ENCODE measurements around the gene GNG8. TPM values are rescaled to one million over a fixed set of nuclear protein-coding genes. Genes with fewer than 3 reads are reported as not detected.

GNG8 gene
- total and polyA plus RNA-seq, 9 of the 15 experiments (the other 6 are each of a cell fraction or from before 2014, with no cell fraction given) = 1.3 TPM; not detected in 8

- Histone ChIP-seq H3K79me2 (ENCODE audit: control insufficient read depth, insufficient read depth, low read length) (no peaks in the 10 kb centered on the region), H2AFZ (ENCODE audit: low read depth, low read length) (no peak overlapping the region), H3K9ac (ENCODE audit: insufficient read depth in 1 of 2, low read depth in 2 of 2, low read length in 2 of 2) (peak overlapping the region in 1 of 2 experiments; percentile 48; a peak in 2 of 4 replicates), H3K27me3 (ENCODE audit: control insufficient read depth in 2 of 2, insufficient read depth in 2 of 2, low read length in 2 of 2) (no peaks in the 10 kb centered on the region), H3K4me2 (ENCODE audit: insufficient read depth, low read length) (no peak overlapping the region), H3K9me1 (ENCODE audit: control insufficient read depth, insufficient read depth, low read length) (no peaks in the 10 kb centered on the region), H3K9me3 (replicated peaks; ENCODE audit: control insufficient read depth, insufficient read depth, low read depth, low read length) (no peaks in the 10 kb centered on the region), H4K20me1 (replicated peaks; ENCODE audit: control insufficient read depth, insufficient read depth, low read length) (0 out of 2 replicates have a peak, but pooled peaks cover 12% of the 10 kb centered on the region), H3K27ac (ENCODE audit: extremely low read depth, low read depth, low read length) (no peak overlapping the region), H3K4me3 (no peak overlapping the region), H3K36me3 (ENCODE audit: control insufficient read depth, insufficient read depth, low read length) (peaks cover 45% of the 10 kb centered on the region; the same call in 2 of the 3 replicates), H3K4me1 (replicated peaks in 1 of 2; ENCODE audit: control insufficient read depth in 2 of 2, insufficient read depth in 2 of 2, low read length in 2 of 2) (peaks cover 0 to 10% of the 10 kb centered on the region in 2 experiments; a peak in 1 of 5 replicates)
- no TSS peak for BruUV-seq (replicated peaks)
- ATAC-seq = peak; percentile 47
- 64% methylated on average over 16 of the region's 17 CpGs for WGBS (ENCODE audit: insufficient coverage, low coverage, missing lambda C conversion rate)
- ChIA-PET POLR2A (interaction anchor here (2.3 to 2.9 kb wide), 3 partner anchors 9 to 51 kb away, joined by 8 to 30 read pairs (median 10); partner anchors contain the start of genes CALM3 and DACT3), CTCF (ENCODE audit: low intra/inter-chr PET ratio) (no interaction called here)
- in situ Hi-C loops (cut with MboI) = loop anchor here (5.0 kb wide), 1 partner anchor 51 kb away; the partner anchor contains the start of gene DACT3
- FAIRE-seq = no peak
- TF ChIP-seq STAT5A (IDR thresholded peaks at IDR 0.05; ENCODE audit: borderline replicate concordance, low read length) (no peak), EGR1 (conservative IDR thresholded peaks at IDR 0.05) (no peak), POLR2AphosphoS2 (IDR thresholded peaks at IDR 0.05; ENCODE audit: low read length) (peak; percentile 85; the same call in 1 of the 2 replicates), ZBTB1 (CRISPR knock-in tag; IDR thresholded peaks at IDR 0.05; ENCODE audit: borderline replicate concordance, low read depth) (0 out of 2 replicates have a peak, but pooled peaks have one; percentile 29), POLR2AphosphoS5 (IDR thresholded peaks at IDR 0.05; ENCODE audit: control insufficient read depth, insufficient read depth, low read depth, low read length) (peak; percentile 34; the same call in 1 of the 2 replicates), ZNF121 (CRISPR knock-in tag; conservative IDR thresholded peaks at IDR 0.05) (peak; percentile 30; the same call in 1 of the 2 replicates), SIN3A (IDR thresholded peaks at IDR 0.05; ENCODE audit: borderline replicate concordance in 2 of 2, control insufficient read depth in 1 of 2, low read depth in 2 of 2, low read length in 2 of 2) (0 out of 4 replicates have a peak, but pooled peaks of 1 of the 2 experiments have one; percentile 11), POLR2A (conservative IDR thresholded peaks at IDR 0.05) (peak; percentile 74), ATF2 (CRISPR knock-in tag; IDR thresholded peaks at IDR 0.05) (no peak), SUPT5H (IDR thresholded peaks at IDR 0.05) (peak; percentile 84), TOE1 (IDR thresholded peaks at IDR 0.05; ENCODE audit: borderline replicate concordance) (no peak), TOE1 (CRISPR knock-in tag; IDR thresholded peaks at IDR 0.05; ENCODE audit: borderline replicate concordance, low read depth) (no peak), POLR2B (IDR thresholded peaks at IDR 0.05; ENCODE audit: low read depth, partially characterized antibody) (peak; percentile 65), ZKSCAN3 (CRISPR knock-in tag; IDR thresholded peaks at IDR 0.05) (no peak), THRB (CRISPR knock-in tag; conservative IDR thresholded peaks at IDR 0.05) (0 out of 2 replicates have a peak, but pooled peaks have one; percentile 5)
- intact Hi-C loops (cut with micrococcal nuclease) = no loop called here
- no peak for DNase-seq (ENCODE audit: extremely low read depth in 1 of 4, low spot score in 3 of 4)
Observed at GRCh38 chr19:46610851-46611770, 24.9 kb downstream of the GNG8 start.

All from K562 (cell line).